CD4-positive, alpha-beta T cell treated with Interleukin-10 for 1 hour (primary cell): ENCODE measurements around the gene KRTAP10-12.

Experiments used
- DNase-seq: peaks from one replicate; pipeline ENCODE4 v3.0.0-alpha.2; 2020

The KRTAP10-12 gene

DNA sequence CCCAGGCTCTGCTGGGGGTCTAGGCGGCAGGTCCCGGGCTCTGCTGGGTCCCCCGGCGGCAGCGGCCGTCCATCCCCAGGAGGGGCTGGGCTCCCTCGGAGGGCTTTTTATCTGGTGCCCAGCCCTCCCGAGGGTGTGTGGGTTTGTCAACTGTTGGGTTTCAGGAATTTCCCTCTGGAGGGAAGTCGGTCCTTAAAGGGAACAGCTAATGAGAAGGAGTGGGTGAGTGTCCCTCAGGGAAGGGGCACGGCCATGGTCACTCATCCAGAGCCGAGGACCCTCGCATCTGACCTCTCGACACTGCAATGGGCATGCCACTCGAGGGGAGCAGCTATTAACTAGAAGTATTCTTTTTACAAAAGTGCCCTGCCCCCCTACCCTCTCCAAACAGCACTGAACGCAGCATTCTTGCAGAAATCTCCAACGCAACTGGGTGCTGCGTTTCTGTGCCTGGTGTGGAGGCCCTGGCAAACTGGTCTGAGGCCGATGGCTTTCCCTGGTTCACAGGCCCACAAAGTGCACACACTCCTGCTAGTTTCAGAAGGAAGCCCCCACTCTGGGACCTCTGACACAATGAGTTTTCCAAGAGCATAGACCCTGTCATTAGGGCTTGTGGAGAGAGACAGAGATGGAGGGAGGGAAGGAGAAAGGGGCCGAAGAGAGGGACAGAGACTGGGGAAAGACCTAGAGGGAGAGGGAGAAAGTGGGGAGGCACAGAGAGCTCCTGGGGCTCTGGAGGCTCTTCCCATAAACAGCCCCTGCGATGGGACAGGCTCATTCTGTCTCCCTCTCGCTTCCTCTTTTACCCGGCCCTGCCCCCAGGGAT, 15.4 kb downstream of the KRTAP10-12 start:
- DNase-seq = no peak

DNA sequence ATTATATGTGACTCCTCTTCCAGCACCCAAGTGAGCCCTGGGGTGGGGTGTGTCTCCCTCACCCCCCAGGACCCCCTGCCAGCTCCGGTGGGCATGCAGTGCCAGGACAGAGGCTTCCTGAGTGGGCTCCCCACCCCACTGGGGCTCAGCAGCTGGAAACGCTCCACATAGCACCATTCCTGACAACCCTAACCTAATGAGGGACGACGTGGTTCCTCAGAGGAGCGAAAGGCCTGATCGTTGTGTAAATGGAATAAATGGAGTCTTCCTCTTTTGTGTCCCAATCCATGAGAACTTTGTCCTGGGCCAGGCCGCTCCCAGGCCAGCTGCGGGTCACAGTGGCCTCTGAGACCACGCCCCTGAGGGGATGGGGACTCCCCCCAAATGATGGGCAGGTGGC, 16.2 kb downstream of the KRTAP10-12 start:
- no peak for DNase-seq

DNA sequence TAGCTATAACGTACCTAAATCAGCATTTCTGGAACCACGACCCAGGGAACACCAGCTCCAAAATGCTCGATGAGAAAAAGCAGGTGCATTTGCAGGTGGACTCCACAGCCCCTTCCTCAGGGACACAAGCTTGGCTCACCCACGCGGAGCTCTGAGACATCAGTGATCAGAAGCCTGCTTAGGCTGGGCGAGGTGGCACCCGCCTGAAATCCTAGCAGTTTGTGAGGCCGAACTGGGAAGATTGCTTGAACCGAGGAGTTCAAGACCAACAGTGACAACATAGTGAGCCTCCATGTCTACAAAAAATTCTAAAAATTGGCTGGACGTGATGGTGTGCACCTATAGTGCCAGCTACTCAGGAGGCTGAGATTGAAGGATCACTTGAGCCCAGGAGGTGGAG, 16.9 kb downstream of the KRTAP10-12 start:
- no peak for DNase-seq

DNA sequence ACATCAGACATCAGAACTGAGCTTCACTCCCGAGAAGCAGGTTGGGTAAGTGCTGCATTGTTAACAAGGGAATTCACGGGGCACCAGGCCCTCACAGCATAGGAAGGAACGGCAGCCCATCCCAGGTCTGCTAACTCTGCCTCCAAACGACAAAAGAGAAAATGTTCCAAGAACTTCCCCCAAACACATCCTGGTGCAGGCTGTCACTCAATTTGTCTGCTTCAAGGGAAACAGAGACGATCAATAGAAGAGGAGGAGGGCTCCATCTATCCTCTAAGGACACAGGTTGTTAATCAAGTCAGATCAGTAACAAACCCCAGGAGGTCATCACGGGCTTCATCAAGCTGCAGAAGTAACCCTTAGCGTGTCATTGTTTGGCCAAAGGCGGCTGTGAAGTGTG, 17.9 kb downstream of the KRTAP10-12 start:
- no peak for DNase-seq

DNA sequence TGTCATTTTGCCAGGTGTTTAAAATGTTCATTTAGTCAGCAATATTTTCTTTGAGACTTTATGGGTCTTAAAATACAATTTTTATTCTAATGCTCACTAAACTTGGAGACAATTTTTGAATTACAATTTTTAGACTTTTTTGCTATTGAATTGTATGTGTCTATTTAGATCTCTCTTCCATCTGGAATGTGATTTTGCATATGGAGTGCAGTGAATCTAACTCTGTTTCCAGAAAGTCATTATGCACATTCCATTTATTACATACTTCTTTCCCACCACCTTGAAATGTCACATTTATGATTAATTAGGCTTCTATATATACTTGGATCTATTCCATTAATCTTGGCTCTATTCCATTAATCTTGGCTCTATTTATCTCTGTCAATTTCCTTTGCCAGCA, 20.0 kb downstream of the KRTAP10-12 start:
- no peak for DNase-seq

DNA sequence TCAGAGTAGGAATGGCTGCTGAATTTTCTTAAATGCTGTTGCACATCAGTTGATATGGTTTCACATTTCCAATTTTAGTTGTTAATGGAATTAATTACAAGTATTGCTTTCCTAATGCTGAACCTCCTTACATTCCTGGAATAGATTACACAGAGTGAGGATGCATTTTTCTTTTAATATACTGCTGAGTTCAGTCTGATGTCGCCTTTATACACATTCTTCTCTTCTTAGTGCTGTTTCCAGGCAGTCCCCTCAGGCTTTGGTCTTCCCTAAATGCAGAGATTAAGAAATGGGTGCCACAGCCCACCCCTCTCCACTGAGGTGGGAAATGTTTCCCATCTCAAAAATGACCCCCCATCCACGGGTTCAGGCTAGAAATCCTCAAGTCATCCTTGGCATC, 21.1 kb downstream of the KRTAP10-12 start:
- no peak for DNase-seq

DNA sequence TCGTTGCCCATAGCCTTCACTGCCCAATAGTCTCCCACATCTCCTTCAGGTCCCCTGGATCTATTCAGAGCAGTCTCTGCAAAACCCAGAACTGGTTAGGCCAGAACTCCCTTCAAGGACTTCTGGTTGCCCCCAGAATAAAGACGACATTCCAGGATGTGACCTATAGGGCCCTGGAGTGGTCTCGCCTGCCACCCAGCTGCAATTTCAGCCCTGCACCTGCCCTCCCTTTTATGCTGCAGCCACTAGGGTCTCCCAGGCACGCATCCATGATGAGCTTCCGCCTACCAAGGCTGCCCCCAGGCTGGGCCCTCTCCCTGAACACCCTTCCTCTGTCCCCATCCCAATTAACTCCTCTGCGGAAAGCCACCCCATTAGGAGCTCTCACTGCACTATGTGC, 21.6 kb downstream of the KRTAP10-12 start:
- no peak for DNase-seq

DNA sequence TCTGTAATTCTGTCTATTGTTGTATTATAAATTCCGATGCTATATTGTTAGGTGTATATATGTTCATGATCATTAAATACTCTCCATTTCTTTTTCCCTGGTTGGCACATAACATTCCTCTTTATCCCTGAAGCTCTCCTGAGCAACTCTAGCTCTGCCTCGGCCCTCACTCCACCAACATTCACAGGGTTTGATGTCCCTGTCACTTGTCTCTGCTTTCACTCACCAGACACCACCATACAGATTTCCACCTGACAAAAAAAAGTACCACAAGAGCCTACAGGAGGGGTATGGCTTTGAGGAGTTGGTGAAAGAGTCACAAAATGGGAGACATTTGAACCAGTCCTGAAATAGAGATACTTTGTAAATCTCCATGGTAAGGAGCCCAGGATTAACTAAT, 23.2 kb downstream of the KRTAP10-12 start:
- DNase-seq = no peak

DNA sequence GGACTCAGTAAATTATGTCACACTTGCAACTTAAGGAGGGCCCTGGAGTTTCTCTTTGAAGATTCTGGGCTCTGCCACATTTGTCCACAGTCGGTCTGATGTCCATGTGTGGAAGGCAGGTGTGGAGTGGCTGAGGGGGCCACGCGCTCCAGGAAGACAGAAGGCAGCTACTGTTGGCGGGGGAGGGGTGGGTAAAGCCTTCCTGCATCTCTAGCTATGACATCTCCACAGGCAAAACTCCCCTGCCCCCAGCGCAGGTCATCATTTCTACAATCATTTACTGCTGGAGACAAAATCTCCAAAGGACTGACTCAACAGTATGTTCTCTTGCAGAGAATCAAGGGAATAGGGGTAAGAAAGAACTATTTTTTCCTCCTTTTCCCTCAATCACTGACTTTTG, 25.8 kb downstream of the KRTAP10-12 start:
- no peak for DNase-seq

DNA sequence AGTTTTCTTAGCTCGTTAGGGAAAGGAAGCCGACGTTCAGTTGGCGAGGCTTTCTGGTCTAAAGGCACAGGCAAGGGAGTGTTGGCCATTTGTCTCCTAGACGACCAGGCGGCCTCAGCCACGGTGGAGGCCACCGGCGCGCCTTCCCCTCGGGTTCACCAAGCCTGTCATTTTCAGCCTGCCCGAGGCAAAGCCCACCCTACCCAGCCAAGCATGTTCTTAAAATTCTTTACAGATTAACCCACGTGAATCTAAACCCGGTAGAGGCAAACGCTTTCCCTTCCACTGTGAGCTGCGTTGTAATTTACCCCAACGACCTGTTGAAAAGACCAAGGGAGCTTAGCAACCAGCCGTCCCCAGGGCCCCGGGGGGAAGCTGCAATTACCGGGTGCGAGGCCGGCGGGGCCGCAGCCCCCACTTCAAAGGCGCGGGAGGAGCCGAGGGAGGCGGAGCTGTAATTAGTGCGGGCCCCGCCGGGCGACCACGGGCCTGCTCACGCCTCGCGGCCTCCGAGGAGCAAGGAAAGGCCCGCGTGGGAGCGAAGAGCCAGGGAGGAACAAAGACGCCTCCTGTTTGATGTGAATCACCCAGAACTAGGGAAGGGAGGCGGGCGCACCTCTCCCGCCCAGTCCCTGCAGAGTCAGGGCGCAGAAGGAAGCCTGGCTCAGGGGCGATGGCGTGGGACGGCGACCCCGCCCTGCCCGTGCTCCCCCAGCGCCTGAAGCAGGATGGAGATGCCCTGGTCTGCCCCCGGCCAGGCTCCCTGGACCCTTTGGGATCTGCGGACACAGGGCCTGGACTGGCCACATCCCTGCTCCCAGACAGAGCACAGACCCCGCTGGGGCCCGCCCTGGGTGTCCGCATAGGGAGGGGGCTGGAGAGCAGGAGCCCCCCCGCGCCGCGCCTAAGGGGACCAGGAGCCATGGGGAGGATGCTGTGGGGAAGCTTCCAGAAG, 26.5 kb downstream of the KRTAP10-12 start:
- DNase-seq = peak; percentile 30

DNA sequence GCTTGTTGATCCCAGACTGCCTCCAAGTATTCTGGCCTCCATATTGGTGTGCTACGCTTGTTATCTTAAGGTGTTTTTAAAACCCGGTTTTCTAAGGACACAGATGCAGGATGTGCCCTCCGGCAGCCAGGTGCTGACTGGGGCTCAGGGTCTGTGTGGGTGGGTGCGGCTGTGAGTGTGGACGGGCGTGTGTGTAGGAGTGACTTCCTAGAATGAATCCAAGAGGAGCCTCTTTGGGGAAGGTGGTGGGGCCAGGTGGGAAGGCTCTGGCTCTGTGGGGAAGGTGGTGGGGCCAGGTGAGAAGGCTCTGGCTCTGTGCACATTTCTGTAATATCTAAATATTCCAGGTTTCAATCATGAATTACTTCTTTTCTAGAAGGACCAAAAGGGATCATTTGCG, 27.2 kb downstream of the KRTAP10-12 start:
- DNase-seq = no peak

DNA sequence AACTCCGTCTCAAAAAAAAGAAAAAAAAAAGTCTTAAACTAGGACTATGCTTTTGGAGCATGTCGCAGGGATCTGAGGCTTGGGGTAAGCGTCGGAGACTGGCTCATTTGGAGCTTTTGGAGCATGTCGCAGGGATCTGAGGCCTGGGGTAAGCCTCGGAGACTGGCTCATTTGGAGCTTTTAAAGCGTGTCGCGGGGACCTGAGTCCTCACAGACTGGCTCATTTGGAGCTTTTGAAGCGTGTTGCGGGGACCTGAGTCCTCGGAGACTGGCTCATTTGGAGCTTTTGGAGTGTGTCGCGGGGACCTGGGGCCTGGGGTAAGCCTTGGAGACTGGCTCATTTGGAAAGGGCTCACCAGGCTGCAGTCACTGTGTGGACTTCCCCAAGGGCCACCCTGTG, 28.0 kb downstream of the KRTAP10-12 start:
- no peak for DNase-seq

DNA sequence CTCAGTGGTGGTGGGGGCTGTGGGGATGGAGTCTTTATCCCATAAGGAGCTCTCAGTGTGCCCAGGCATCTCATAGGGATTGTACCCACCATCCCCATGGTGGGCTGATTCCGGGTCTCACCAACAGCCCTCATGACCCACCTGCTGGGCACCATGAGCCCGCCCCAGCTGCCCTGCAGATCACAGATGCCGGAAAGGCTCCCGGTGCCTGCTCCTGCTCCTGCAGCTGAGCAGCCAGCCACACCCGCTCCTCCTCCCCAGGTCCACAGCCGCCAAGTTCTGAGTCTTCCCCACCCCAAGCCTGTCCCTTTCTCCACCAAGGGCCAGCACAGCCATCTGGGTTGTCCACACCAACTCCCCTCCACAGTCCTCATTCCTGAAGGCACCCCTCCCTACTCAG, 29.9 kb downstream of the KRTAP10-12 start:
- DNase-seq = no peak

DNA sequence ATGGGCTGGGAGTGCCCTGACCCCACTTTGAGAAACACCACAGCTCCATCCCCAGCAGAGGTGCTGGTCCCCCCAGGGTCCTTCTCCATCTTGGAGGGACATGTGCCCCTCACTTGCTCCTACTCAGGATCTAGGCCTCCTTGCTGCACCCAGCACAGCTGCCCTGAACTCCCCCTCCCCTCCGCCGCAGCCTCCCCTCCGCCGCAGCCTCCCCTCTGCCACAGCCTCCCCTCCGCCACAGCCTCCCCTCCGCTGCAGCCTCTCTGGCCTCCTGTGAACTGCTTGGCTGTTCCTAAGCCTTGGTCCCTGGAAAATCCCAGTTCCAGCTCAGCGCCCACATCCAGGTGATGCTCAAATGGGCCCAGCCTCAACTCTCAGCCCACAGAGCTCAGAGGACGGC, 30.3 kb downstream of the KRTAP10-12 start:
- DNase-seq = no peak

DNA sequence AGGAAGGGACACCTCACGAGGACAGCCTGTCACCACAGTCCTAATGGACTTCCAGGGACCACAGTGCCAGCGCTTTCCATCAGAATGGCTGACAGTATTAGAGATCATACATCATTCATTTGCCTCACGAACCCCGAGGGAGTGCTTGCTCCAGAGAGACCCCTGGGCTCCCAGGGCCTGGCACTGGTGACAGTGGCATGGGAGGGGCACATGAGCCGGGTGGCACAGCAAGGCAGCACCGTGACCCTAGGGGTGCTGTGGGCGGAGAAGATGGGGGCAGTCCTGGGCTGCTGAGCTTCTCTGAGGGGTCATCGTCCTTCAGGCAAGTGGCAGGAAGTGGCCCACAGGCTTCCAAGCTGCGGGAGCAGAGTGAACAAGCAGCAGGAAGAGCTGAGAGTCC, 30.8 kb downstream of the KRTAP10-12 start:
- DNase-seq = no peak

DNA sequence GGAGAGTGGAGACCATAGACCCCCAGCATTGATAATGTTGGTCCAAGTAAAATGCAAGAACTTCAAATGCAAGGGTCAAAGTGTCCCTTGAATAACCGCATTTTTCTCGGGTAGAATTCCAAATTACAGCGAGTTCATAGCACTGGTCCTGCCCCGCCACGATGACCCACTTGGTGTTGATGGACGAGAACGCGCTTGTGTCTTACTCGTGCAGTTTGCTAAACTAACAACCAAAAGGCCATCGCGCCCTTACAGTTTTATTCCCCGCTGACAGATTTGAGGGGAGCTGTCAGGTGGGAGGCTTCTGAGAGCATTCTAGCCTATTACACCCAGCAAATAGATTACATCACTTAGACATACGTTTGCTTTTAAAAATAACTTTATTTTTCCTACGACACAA, 31.7 kb downstream of the KRTAP10-12 start:
- no peak for DNase-seq

DNA sequence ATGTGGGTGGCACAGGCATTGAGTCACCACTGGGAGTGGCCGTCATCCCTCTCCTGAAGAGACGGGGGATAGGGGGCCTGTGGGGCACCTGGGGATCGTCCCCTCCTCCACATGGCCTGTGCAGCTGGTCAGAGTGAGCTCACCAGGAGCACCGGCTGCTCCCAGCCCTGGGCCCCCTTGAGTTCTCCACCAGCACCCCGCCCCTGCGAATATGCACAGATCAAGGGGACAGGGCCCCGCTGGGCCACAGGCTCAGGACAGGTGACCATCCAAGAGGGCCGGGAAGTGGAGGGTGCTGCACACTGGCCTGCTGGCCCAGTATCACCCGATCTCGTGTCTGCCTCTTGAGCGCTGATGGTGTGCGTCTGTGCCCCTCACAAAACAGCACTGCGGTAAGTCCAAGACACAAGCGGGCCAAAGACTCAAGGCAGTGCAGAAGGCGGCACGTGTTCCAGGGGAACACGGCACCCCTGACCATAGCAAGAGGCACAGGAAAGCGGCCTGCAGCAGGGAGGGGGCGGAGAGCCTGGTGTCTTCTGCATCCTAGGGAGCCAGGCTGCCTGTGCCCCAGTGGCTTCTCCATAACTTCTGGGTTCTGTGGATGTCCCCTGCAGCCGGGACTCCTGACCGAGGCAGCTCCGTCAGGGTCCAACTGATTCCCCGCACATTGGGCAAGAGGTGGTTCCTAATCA, 32.5 kb downstream of the KRTAP10-12 start:
- DNase-seq = no peak

DNA sequence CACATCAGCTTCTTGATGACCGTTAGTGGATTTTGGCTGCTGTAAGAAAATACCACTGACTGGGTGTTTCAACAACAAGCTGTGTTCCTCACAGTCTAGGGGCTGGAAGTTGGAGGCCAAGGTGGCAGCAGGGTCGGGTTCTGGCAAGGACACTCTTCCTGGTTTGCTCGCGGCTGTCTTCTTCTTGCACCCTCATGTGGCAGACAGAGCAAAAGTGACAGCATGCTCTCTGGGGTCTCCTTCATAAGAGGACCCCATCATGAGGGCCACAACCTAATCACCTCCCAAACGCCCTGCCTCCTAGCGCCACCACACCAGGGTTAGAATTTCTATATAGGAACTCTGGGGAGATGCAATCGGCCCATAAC, 33.0 kb downstream of the KRTAP10-12 start:
- no peak for DNase-seq

DNA sequence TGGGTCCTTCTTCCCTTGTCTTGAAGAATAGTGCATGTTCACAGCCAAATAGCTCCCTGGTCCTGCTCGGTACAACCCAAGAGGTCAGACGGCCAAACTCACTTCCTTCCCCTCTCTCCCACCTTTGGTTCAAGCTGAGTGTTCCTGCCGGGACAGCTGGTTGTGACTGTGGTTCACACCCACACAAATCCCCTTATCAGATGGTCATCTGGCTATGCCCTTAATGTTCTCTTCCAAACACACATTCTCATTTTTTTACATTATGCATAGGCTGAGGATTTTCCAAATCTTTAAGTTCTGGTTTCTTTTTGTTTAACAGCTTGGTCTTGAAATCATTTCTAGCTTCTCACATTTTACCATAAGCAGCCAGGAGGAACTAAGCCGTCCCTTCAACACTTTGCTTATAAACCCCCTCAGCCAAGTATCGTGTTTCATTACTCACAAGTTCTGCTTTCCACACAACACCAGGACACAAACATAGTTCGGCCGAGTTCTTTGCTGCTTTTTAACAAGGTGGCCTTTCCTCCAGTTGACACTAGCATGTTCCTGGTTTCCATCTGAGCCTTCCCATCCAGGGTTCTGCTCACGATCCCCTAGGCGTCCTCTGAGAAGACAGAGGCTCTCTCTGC, 34.1 kb downstream of the KRTAP10-12 start:
- DNase-seq = no peak

DNA sequence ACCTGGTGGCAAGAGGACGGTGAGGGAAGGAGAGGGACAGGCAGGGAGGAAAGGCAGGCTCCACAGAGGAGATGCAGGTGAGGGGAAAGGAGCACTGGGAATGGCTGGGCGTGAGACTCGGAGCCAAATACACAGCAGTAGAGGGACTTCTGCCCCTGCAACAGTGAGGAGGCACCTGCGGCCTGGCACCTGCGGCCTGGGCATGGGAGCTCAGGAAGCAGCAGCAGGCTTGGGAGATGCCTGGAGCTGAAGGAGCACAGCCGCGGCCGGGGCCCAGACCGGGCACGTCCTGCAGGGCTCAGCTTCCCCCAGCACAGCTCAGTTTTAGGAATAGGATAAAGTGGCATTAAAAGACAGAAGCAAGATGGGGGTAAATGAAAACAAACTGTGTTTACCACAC, 35.3 kb downstream of the KRTAP10-12 start:
- no peak for DNase-seq

DNA sequence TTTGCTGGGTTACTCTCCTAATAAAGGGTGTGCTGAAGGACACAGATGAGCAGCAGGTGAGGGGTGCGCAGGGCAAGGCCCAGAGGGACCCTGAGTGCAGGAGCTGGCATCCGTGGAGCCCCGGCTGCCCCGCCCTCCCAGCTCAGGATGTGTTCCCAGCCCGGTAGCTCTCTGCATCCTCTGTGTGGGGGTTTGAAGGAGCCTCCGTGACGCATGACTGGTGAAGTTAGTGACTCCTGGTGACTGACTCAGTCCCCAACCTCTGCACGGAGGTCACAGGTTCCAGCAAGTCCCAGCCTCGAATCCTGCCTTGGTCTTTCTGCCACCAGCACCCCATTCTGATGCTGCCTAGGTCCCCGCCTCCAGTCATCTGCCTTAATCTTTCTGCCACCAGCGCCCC, 36.0 kb downstream of the KRTAP10-12 start:
- DNase-seq = no peak

DNA sequence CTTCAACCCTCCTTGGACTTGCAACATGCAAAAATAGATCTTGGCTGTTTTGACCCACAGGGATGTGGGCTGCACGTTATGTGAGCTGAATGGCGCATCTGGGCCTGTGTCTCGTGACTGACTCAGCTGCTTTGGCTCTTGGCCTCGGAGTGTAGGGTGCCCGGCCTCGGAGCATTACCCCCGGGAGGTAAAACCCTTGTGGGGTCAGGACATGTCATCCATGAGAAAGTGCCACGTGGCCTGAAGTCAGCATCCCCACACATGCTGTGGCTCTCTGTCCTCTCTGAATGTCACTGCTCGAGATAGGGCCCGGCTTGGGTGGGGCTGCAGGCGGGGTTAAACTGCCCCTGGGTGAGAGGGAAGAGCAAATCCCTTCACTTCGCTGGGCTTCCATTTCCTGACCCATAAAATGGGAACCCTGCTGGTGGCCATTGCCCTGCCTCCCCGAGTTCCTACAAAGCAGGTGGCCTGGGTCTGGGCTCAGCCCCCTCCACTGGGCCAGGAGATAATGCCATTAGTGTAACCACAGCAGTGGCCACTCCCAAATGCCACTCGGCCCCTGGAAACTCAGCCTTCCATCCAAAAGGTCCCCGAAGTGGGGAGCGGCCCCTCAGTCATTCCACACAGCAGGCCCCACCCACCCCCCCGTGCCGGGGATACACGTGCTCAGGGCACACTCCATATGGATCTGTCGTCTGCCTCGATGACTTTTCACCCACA, 37.2 kb downstream of the KRTAP10-12 start:
- DNase-seq = no peak
